Mesenteric fat pad (tissue), 1 donor: ENCODE data around the gene FFAR3. TPM values are rescaled to one million over a fixed set of nuclear protein-coding genes. Genes with fewer than 3 reads are reported as not detected.

Source experiments
- DNase-seq: peaks from one replicate; pipeline ENCODE4 v3.0.0-alpha.2; 2020; ENCODE audit warnings: low spot score
- long read RNA-seq: library from polyadenylated mRNA; unstranded; transcript quantifications from one replicate; pipeline ENCODE4 v2.0.0, GENCODE V29; 2020
- total RNA-seq: library from RNA; stranded (reverse); fragmentation: NEBNext Ultra II Directional; extraction: Animal tissue kit (Norgen Biotek cat#: 25700); gene quantifications from one replicate; pipeline ENCODE4 v1.2.1, GENCODE V29; 2021
- donor health status: DM: yes; HTN: yes; CAD: no.

Gene FFAR3, protein sequence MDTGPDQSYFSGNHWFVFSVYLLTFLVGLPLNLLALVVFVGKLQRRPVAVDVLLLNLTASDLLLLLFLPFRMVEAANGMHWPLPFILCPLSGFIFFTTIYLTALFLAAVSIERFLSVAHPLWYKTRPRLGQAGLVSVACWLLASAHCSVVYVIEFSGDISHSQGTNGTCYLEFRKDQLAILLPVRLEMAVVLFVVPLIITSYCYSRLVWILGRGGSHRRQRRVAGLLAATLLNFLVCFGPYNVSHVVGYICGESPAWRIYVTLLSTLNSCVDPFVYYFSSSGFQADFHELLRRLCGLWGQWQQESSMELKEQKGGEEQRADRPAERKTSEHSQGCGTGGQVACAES
- total RNA-seq, result 1.4 TPM
- long read RNA-seq, transcript FFAR3-201 (2 exons, 1,796 nt), result major isoform, 10 of 11 reads
- long read RNA-seq, partial matches to known transcripts, result 0 of 11 reads
- long read RNA-seq, other reads (novel, unspliced or antisense), result 0 of 11 reads

DNA sequence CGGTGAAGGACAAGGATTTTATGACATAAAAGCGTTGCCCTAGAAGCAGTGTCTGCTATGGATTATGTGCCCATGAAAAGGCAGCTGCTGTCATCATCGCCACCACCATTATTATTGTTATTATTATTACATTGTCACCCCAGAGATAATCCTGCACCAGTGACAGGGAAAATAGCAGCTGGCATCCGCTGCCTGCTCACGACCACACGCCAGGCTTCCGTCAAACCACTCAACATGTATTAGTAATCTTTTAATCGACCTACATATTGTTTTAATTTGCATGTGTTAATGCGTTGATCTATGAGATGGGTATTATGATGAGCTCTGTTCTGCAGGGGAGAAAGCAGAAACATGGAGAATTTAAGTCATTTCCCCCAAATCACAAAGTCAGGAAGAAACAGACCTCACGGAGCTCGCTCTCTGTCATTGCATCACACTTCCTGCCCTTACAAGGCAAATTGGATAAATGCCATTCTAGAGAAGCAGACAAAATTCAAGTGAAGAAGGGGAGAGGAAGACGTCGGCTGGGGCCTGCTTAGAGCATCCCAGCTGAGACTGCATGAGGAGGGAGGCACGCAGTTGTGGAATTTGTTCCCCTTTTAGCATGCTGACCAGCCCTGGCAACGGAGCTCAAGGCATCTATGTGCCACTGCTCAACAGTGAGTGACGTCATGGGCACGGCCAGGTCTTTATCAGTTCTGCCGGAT is at the start of gene FFAR3:
TSS of gene FFAR3 (plus strand) at position 594 of the 707 bp plus-strand sequence. CDS start 431 bp downstream, outside the sequence.
- peak; percentile 82 for DNase-seq

DNA sequence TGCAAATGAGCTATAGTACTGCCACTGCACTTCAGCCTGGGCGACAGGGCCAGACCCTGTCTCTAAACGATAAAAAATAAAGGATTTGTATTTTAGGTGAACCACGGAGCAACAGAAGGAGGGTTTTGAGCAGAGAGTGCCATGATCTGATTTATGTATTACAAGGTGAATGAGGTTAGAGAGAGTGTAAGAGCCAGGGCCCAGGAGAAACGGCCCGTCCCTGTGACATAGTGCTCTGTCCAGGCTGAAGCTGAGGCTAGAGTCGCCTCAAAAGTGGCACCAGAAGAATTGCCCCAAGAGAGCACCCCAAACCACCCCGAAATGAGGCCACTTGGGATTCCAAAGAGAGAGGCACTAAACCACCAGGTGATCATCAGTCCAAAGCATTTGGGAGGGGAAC is 49.4 kb upstream of the FFAR3 start:
- no peak for DNase-seq

DNA sequence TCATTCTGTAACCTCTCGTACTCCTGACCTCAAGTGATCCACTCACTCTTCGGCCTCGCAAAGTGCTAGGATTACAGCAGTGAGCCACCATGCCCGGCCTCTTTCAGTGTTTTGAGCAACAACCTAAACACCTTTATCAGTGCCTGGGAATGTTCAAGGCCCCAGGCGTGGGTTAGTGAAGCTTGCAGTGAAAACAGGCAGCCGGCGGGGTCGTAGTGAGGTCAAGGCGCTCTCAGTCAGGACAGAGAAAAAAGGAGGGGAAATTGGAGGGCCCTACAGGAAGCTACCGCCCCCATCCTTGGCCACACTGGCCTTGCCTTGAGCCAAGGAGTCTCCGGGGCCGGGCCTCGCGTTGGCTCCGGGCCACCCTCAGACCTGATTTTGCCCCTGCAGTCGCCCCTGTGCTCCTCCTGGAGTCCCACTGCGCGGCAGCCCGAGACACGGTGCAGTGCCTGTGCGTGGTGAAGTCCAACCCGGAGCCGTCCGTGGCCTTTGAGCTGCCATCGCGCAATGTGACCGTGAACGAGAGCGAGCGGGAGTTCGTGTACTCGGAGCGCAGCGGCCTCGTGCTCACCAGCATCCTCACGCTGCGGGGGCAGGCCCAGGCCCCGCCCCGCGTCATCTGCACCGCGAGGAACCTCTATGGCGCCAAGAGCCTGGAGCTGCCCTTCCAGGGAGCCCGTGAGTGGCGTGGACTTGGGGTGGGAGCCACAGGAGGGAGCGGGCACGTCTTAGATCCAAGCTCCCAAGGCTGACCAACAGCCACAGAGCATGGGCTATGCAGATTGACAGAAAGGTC is 48.6 kb upstream of the FFAR3 start:
- DNase-seq, result no peak

DNA sequence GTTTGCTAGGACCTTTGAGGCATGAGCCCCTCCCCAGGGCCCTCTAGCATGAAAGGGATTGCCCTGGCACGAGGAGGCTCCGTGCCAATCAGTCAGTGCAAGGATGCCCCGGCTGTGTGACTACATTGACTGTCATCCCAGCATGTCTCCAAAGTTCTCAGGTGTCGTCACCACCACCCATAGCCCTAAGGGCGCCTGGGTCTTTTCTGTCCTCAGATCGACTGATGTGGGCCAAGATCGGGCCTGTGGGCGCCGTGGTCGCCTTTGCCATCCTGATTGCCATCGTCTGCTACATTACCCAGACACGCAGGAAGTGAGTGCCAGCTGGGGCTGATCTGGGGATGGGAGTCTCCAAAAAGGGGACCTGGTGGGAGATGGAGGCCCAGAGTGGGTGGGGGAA is 47.9 kb upstream of the FFAR3 start:
- DNase-seq, result no peak

DNA sequence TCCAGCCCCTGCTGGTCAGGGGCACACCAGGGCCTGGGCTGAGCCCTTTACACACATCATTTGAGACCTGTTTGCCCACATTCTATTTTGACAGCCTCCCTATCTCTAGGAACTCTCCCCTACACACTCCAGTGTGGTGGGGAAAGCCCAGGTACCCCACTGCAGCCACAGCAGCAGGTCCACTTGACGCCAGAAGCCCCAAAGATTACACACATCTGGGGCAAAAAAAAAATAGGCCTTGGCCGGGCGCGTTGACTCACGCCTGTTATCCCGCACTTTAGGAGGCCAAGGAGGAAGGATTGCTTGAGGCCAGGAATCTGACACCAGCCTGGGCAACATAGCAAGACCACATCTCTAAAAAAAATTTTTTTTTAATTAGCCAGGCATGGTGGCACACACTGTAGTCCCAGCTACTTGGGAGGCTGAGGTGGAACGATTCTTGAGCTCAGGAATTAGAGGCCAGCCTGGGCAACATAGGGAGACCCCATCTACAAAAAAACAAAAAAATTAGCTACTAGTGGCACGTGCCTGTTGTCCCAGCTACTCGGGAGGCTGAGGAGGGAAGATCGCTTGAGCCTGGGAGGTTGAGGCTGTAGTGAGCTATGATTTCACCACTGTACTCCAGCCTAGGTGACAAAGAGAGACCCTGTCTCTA is 47.3 kb upstream of the FFAR3 start:
- DNase-seq, result no peak

DNA sequence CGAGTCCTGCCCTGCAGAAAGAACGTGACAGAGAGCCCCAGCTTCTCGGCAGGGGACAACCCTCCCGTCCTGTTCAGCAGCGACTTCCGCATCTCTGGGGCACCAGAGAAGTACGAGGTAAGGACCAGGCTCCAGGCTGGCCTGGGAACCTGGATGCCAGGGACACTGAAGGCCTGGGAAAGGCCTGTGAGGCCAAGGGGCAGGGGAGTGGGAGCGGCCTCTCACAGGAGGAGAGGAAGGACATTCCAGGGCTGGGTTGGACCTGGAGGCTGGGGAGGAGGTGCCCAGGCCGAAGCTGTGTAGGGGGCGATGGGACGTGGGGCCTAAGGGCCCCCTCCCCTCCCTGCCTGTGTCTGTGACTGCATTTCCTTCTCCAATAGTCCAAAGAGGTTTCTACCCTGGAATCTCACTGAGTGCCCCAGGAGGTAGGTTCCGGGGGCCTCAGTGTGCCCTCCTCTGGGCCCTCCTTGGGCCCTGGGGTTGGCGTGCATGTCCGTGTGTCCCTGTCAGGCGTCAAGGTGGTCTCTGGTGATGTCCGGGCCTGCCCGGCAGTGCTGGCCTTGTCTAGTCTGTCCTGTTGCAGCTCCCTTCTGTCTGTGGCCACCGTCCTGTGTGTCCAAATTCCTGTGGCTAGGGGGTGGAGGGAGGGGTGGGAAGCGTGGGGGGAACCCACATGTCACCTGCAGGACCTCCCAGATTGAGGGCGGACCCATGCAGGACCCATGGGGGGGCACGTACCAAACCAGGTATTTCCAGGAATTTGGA is 46.2 kb upstream of the FFAR3 start:
- no peak for DNase-seq

DNA sequence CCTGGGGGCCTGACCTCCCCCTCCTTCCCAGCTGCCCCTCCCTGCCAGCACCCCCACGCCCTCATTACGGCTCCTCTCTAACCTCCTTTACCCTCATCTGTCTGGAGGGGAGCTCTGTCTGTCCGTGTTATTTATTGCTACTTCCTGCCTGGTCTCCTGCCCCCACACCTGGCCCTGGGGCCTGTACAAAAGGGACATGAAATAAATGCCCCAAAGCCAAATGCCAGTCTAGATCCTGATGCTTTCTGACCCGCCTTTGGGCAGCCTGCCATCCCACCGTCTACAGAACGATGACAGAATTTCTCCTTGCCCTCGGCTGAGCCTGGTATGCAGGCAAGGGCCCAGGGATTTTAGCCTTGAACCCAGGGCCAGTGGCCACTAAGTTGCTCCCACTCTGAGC is 44.7 kb upstream of the FFAR3 start:
- DNase-seq, result no peak

DNA sequence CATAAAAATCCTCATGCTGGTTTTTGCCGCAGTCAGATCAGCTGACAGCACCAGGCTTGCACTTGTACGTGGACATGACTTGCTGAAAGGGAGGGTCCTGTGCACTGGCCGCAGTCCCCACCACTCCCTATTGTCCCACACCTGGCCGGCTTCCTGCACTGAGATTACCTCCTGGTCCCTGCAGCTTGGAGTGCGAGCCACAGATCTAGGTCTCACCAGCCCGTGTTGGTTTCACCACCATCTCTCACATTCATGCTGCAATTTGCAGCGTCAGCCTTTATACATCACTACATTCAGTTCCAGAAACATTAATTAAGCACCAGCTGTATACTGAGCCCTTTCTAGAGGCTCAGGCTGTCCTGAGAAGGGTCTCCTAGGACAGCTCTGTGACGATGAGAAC is 44.2 kb upstream of the FFAR3 start:
- no peak for DNase-seq

DNA sequence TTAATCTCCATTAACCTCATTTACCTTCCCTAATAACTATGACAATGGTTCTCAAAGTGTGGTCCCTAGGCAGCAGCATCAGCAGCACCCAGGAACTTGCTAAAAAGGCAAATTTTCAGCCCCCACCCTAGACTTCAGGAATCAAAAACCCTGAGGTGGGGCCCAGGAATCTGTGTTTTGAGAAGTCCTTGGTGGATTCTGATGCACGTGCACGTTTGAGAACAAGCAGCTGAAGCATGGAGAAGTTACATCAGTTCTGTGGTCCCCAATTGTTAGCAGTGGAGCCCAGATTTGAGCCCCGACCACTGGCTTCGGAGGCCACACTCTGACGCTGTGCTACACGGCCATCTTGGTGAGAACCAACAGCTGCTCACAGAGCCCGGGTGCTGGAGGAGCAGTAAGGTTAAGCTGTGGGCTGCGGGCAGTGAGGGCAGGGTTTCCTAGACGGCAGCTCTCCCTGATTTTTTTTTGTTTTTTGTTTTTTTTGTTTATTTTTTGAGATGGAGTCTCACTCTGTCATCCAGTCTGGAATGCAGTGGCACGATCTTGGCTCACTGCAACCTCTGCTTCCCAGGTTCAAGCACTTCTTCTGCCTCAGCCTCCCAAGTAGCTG is 43.3 kb upstream of the FFAR3 start:
- no peak for DNase-seq

DNA sequence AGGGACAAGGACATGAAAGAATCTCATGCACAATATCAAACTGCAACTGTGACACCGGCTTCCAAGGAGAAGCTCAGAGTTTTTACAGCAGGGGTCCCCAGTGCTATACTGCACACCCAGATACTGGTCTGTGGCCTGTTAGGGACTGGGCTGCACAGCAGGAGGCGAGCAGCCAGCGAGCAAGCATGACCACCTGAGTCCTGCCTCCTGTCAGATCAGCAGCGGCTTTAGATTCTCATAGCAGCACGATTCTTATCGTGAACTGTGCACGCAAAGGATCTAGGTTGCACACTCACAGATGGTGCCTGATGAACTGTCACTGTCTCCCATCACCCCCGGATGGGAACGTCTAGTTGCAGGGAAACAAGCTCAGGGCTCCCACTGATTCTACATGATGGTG is 42.4 kb upstream of the FFAR3 start:
- no peak for DNase-seq

DNA sequence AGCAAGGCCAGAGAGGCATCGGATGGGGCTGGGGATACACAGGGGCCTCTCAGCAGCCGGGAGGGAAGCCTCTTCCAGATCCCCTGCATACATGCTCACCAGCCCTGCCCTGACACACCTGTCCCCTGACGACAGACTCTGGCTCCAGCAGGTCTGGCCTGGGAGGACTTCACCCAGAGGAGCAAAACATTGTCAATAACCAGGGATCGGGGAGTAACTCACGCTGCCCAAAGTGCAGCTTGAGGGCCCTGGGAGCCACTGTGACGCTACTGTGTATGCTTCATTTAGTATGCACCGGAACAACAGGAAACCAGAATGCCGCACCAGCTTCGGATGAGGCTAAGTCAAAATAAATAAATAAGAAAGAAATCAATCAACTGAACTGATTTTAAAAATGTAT is 41.7 kb upstream of the FFAR3 start:
- no peak for DNase-seq

DNA sequence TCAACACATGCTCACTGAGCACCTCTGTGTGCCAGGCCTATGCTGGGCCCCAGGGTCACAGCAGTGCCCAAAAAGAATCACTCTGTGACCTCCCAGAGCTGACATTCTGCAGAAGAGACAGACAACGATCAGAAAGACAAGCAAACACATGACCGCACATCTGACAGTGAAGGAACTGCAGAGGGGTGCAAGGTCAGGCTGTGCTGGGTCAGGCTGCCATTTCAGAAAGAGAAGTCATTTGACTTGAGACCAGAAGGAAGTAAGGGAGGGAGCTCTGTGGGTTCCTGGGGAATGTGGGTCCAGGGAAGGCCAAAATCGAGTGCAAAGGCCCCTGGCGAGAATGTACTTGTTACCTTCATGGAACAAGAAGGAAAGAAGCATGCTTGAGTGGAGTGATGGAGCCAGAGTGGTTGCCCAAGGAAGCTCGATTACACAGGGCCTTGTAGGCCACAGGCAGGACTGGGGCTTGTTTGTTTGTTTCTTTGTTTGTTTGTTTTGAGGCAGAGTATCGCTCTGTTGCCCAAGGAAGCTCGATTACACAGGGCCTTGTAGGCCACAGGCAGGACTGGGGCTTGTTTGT is 40.7 kb upstream of the FFAR3 start:
- DNase-seq, result no peak

DNA sequence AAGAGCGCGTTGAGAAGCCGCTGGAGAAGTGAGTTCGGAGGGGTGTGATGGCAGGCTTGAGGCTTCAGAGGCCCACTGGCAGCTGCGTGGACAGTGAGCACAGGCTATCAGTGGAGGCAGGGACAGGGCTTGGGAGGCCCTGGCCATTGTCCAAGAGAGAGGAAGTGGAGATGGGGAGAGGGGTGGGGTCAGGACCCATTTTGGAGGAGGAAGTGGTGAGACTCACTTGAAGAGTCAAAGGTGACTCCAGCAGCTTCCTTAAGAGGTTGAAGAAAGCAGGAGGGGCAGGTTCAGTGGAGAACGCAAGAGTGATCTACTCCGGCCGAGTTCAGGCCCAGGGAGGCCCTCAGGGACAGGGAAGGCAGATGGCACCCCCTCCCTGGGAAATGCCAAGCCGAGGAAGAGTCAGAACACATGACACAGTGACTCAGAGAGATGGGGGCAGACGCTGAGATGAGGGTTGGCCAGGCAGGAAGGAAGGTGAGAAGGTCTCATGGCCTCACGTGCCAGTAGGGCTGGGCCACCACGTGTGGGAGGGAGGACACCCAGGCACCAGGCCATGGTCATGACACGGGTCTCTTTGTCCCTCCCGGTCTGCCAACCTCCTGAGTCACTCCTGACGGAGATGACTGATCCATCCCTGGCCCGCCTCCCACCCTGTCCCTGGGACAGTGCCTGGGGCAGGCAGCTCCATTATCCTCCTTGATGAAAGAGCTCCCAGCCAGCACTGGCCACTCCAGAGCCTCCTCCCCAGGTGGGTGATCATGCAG is 39.4 kb upstream of the FFAR3 start:
- DNase-seq, result no peak

DNA sequence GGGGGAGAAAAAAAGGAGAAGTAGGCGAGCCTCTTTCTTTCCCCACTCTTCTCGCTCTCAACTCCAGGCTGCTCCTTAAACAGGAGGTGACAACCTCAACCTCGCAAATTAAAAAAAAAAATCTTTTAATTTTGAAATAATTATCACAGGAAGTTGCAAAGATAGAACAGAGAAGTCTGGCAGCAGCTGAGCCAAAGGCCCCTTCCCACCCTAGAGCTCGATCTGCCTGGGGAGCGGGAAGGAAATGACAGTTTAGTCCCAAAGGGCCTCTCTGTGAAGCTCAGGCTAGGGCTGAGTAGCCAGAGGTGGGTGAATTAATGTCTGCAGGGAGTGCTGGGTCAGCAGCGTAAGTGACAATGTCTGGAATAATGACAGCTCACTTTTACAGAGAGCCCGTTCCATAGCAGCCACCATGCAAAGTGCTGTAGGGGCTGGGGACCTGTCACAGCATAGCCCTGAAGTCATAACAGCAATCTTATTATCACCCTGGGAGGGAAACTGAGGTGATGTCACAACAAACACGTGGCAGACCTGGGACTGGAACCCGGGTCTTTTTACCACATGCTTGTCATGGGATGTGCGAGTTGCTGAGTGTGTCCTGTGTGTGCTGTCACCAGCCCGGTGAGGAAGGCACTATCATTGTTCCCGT is 38.1 kb upstream of the FFAR3 start:
- no peak for DNase-seq

DNA sequence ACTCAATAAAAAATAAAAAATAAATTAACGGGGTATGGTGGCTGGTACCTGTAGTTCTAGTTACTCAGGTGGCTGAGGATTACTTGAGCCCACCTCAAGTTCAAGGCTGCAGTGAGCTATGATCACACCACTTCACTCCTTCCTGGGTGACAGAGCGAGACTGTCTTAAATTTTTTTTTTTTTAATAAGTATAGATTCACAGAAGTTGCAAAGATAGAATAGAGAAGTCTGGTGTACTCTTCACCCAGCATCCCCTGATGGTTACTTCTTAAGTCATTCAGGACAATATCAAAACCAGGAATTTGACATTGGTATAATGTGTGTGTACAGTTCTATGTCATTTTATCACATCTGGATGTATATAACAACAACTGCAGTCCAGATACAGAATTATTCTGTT is 37.0 kb upstream of the FFAR3 start:
- DNase-seq, result no peak

DNA sequence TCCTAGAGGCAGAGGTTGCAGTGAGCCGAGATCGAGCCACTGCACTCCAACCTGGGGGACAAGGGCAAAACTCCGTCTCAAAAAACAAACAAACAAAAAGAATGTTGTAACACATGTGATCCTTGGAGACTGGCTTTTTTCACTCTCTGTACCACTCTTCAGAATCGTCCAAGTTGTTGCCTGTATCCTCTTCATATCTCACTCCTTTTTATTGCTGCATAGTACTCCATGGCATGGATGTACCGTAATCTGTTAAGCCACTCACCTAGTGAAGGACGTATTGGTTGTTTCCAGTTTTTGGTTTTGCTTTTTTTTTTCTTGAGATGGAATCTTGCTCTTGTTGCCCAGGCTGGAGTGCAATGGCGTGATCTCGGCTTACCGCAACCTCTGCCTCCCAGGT is 36.2 kb upstream of the FFAR3 start:
- DNase-seq, result no peak

DNA sequence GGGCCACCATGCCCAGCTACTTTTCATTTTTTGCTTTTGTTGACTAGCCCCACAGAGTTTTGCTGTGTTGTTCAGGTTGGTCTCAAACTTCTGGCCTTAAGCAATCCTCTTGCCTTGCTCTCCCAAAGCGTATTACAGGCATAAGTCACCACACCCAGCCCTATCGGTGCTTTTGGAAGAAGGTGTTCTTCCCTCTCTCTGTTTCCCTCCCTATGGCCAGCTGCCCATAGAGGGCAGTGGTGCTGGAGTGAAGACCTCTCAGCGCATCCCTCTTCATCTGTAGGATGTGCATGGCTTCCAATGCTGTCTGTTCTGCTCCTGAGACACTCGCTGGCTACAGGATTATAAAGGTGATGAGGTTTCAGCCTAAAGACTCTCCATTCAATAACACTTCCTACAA is 30.6 kb upstream of the FFAR3 start:
- no peak for DNase-seq

DNA sequence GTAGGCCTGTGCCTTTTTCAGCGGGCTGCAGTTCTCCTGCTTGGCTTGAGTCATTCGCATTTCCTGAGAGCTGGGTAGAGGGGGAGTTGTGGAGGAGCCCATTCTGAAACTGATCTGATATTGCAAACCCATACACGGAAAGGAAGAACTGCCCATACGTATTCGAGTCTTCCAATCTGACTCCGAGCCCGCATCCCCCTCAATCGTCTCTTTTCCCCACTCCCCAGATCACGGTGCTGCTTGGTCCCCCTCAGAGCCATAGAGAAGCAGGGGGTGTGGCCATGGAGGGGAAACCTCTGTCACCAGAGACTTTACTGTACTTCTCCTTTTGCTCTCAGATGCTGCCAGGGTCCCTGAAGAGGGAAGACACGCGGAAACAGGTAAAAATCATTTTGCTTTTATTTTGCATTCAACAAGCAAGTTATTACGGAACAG is 29.4 kb upstream of the FFAR3 start, which contains the start of gene CD22:
TSS of gene CD22 (plus strand) at position 337 of the 435 bp plus-strand sequence. CDS start 2,854 bp downstream, outside the sequence.
- no peak for DNase-seq
